Measurements from ENCODE around the gene TARBP2.

TARBP2 gene

GRCh38 chr12:53461591-53461990 lies 39.5 kb upstream of the TARBP2 start:
- no peak overlapping the region for H3K27ac ChIP-seq (ENCODE audit: insufficient read depth, low read depth, low read length, poor library complexity, severe bottlenecking)

GRCh38 chr12:53462935-53463334 lies 38.1 kb upstream of the TARBP2 start:
- H3K27ac ChIP-seq (ENCODE audit: insufficient read depth, low read depth, low read length, poor library complexity, severe bottlenecking) = no peak overlapping the region
- H3K27me3 ChIP-seq (ENCODE audit: control insufficient read depth, insufficient read depth, low read length, poor library complexity, severe bottlenecking) = no peaks in the 10 kb centered on the region
- peaks cover 90% of the 10 kb centered on the region for H3K36me3 ChIP-seq (ENCODE audit: control insufficient read depth, insufficient read depth, low read length)
- no peaks in the 10 kb centered on the region for H3K9me3 ChIP-seq (ENCODE audit: control insufficient read depth, low read length)
- peaks cover 22% of the 10 kb centered on the region for H3K4me1 ChIP-seq (ENCODE audit: control insufficient read depth, insufficient read depth, low read length)
- 92 to 94% methylated on average over 3 of the region's 3 CpGs for WGBS, 2 experiments
- H3K4me3 ChIP-seq (ENCODE audit: insufficient read depth, low read depth, low read length) = no peak overlapping the region

More at GRCh38 chr12:53461591-53461990, 39.5 kb upstream of the TARBP2 start:
- H3K4me3 ChIP-seq (ENCODE audit: insufficient read depth, low read depth, low read length) = no peak overlapping the region
- peaks cover 22% of the 10 kb centered on the region for H3K4me1 ChIP-seq (ENCODE audit: control insufficient read depth, insufficient read depth, low read length)
- WGBS, 2 experiments = 91 to 96% methylated on average over 8 of the region's 8 CpGs
- peaks cover 90% of the 10 kb centered on the region for H3K36me3 ChIP-seq (ENCODE audit: control insufficient read depth, insufficient read depth, low read length)
- no peaks in the 10 kb centered on the region for H3K9me3 ChIP-seq (ENCODE audit: control insufficient read depth, low read length)
- no peaks in the 10 kb centered on the region for H3K27me3 ChIP-seq (ENCODE audit: control insufficient read depth, insufficient read depth, low read length, poor library complexity, severe bottlenecking)

- peaks cover 94% of the 10 kb centered on the region for H3K36me3 ChIP-seq (ENCODE audit: control insufficient read depth, insufficient read depth, low read length)
- H3K4me1 ChIP-seq (ENCODE audit: control insufficient read depth, insufficient read depth, low read length) = peaks cover 22% of the 10 kb centered on the region
- 71 to 74% methylated on average over 5 of the region's 5 CpGs for WGBS, 2 experiments
- H3K27me3 ChIP-seq (ENCODE audit: control insufficient read depth, insufficient read depth, low read length, poor library complexity, severe bottlenecking) = no peaks in the 10 kb centered on the region
- H3K27ac ChIP-seq (ENCODE audit: insufficient read depth, low read depth, low read length, poor library complexity, severe bottlenecking) = no peak overlapping the region
- H3K9me3 ChIP-seq (ENCODE audit: control insufficient read depth, low read length) = no peaks in the 10 kb centered on the region
- H3K4me3 ChIP-seq (ENCODE audit: insufficient read depth, low read depth, low read length) = no peak overlapping the region
These were observed 37.1 kb upstream of the TARBP2 start for GRCh38 chr12:53463802-53464560.

- Histone ChIP-seq H3K4me3 (ENCODE audit: insufficient read depth, low read depth, low read length) (no peak overlapping the region), H3K27me3 (ENCODE audit: control insufficient read depth, insufficient read depth, low read length, poor library complexity, severe bottlenecking) (no peaks in the 10 kb centered on the region), H3K9me3 (ENCODE audit: control insufficient read depth, low read length) (no peaks in the 10 kb centered on the region), H3K4me1 (ENCODE audit: control insufficient read depth, insufficient read depth, low read length) (peaks cover 19% of the 10 kb centered on the region), H3K36me3 (ENCODE audit: control insufficient read depth, insufficient read depth, low read length) (peaks cover 94% of the 10 kb centered on the region), H3K27ac (ENCODE audit: insufficient read depth, low read depth, low read length, poor library complexity, severe bottlenecking) (no peak overlapping the region)
- WGBS, 2 experiments = 92 to 93% methylated on average over 11 of the region's 11 CpGs
These were observed 36.2 kb upstream of the TARBP2 start for GRCh38 chr12:53464685-53465418.

DNA sequence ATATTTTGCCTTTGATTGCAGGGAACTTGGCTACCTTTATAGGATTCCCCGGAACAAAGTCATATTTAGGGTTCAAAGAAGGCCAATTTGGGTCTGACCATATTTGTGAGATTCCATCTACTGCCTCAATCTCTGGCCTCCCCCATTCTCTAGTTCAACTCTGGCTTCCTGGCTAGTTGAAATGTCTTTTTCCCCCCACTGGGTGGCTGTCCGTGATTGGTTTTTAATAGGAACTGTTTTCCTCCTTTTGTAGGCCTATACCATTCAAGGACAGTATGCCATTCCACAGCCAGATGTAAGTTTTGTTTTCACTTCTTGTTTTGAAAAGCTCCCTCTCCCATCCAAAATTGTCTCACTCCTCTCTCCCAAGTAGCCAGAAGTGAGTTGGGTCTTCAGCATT lies 35.4 kb upstream of the TARBP2 start:
- H3K4me1 ChIP-seq (ENCODE audit: control insufficient read depth, insufficient read depth, low read length) = peaks cover 18% of the 10 kb centered on the region
- H3K27me3 ChIP-seq (ENCODE audit: control insufficient read depth, insufficient read depth, low read length, poor library complexity, severe bottlenecking) = no peaks in the 10 kb centered on the region
- H3K4me3 ChIP-seq (ENCODE audit: insufficient read depth, low read depth, low read length) = no peak overlapping the region
- H3K36me3 ChIP-seq (ENCODE audit: control insufficient read depth, insufficient read depth, low read length) = peaks cover 92% of the 10 kb centered on the region
- no peak overlapping the region for H3K27ac ChIP-seq (ENCODE audit: insufficient read depth, low read depth, low read length, poor library complexity, severe bottlenecking)
- H3K9me3 ChIP-seq (ENCODE audit: control insufficient read depth, low read length) = no peaks in the 10 kb centered on the region
- 91 to 100% methylated on average over 2 of the region's 2 CpGs for WGBS, 2 experiments

GRCh38 chr12:53466640-53467039 lies 34.4 kb upstream of the TARBP2 start:
- peaks cover 10% of the 10 kb centered on the region for H3K4me1 ChIP-seq (ENCODE audit: control insufficient read depth, insufficient read depth, low read length)
- WGBS, 2 experiments = 95% methylated on average over 4 of the region's 4 CpGs
- peaks cover 88% of the 10 kb centered on the region for H3K36me3 ChIP-seq (ENCODE audit: control insufficient read depth, insufficient read depth, low read length)
- H3K27me3 ChIP-seq (ENCODE audit: control insufficient read depth, insufficient read depth, low read length, poor library complexity, severe bottlenecking) = no peaks in the 10 kb centered on the region
- no peak overlapping the region for H3K4me3 ChIP-seq (ENCODE audit: insufficient read depth, low read depth, low read length)
- H3K9me3 ChIP-seq (ENCODE audit: control insufficient read depth, low read length) = no peaks in the 10 kb centered on the region
- H3K27ac ChIP-seq (ENCODE audit: insufficient read depth, low read depth, low read length, poor library complexity, severe bottlenecking) = no peak overlapping the region

DNA sequence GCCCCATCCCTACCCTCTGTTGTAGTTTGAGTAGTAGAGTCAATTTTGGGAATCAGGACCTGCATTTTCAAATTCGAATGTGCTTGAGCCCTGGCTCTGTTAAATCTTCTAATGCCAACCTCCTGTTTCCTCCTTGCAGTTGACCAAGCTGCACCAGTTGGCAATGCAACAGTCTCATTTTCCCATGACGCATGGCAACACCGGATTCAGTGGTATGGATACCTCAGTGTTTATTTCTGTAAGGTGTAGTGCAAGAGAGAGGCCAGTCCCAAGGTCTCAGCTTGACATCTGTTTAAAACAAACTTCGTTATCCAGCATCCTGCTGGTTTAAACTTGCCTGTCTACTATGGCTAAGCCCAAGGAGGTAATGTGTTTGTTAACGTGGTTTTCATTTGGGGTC lies 34.0 kb upstream of the TARBP2 start:
- Histone ChIP-seq H3K27me3 (ENCODE audit: control insufficient read depth, insufficient read depth, low read length, poor library complexity, severe bottlenecking) (no peaks in the 10 kb centered on the region), H3K36me3 (ENCODE audit: control insufficient read depth, insufficient read depth, low read length) (peaks cover 90% of the 10 kb centered on the region), H3K4me3 (ENCODE audit: insufficient read depth, low read depth, low read length) (no peak overlapping the region), H3K9me3 (ENCODE audit: control insufficient read depth, low read length) (no peaks in the 10 kb centered on the region), H3K4me1 (ENCODE audit: control insufficient read depth, insufficient read depth, low read length) (peaks cover 8% of the 10 kb centered on the region), H3K27ac (ENCODE audit: insufficient read depth, low read depth, low read length, poor library complexity, severe bottlenecking) (no peak overlapping the region)
- WGBS, 2 experiments = 94 to 97% methylated on average over 5 of the region's 5 CpGs

GRCh38 chr12:53467880-53468279 lies 33.2 kb upstream of the TARBP2 start:
- Histone ChIP-seq H3K4me1 (ENCODE audit: control insufficient read depth, insufficient read depth, low read length) (peaks cover 5% of the 10 kb centered on the region), H3K27ac (ENCODE audit: insufficient read depth, low read depth, low read length, poor library complexity, severe bottlenecking) (no peak overlapping the region), H3K27me3 (ENCODE audit: control insufficient read depth, insufficient read depth, low read length, poor library complexity, severe bottlenecking) (no peaks in the 10 kb centered on the region), H3K36me3 (ENCODE audit: control insufficient read depth, insufficient read depth, low read length) (peaks cover 90% of the 10 kb centered on the region), H3K4me3 (ENCODE audit: insufficient read depth, low read depth, low read length) (no peak overlapping the region), H3K9me3 (ENCODE audit: control insufficient read depth, low read length) (no peaks in the 10 kb centered on the region)
- WGBS, 2 experiments = 83 to 98% methylated on average over 2 of the region's 2 CpGs

DNA sequence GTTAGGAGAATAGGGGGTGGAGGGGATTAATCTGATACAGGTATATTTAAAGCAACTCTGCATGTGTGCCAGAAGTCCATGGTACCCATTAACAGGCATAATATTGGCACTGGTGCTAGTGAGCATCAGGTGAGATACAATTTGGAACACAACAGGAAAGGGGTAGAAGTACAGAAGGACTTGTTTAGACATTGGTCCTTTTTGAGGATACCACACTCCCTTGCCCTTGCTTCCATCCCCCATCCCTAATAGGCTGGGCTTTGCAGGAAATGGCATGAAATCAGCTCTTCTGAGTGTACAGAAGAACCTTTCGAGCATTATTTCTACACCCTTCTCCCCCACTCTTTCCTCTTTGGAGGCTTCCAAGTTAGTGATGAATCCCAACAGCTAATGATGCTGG lies 32.8 kb upstream of the TARBP2 start:
- Histone ChIP-seq H3K36me3 (ENCODE audit: control insufficient read depth, insufficient read depth, low read length) (peaks cover 88% of the 10 kb centered on the region), H3K4me3 (ENCODE audit: insufficient read depth, low read depth, low read length) (no peak overlapping the region), H3K27ac (ENCODE audit: insufficient read depth, low read depth, low read length, poor library complexity, severe bottlenecking) (no peak overlapping the region), H3K9me3 (ENCODE audit: control insufficient read depth, low read length) (no peaks in the 10 kb centered on the region), H3K4me1 (ENCODE audit: control insufficient read depth, insufficient read depth, low read length) (peaks cover 5% of the 10 kb centered on the region), H3K27me3 (ENCODE audit: control insufficient read depth, insufficient read depth, low read length, poor library complexity, severe bottlenecking) (no peaks in the 10 kb centered on the region)
- WGBS, 2 experiments = 96 to 100% methylated on average over 1 of the region's 1 CpG

GRCh38 chr12:53472056-53472582 lies 29.0 kb upstream of the TARBP2 start:
- Histone ChIP-seq H3K27me3 (ENCODE audit: control insufficient read depth, insufficient read depth, low read length, poor library complexity, severe bottlenecking) (no peaks in the 10 kb centered on the region), H3K4me3 (ENCODE audit: insufficient read depth, low read depth, low read length) (no peak overlapping the region), H3K27ac (ENCODE audit: insufficient read depth, low read depth, low read length, poor library complexity, severe bottlenecking) (no peak overlapping the region), H3K36me3 (ENCODE audit: control insufficient read depth, insufficient read depth, low read length) (peaks cover 89% of the 10 kb centered on the region), H3K9me3 (ENCODE audit: control insufficient read depth, low read length) (no peaks in the 10 kb centered on the region), H3K4me1 (ENCODE audit: control insufficient read depth, insufficient read depth, low read length) (peaks cover 10% of the 10 kb centered on the region)
- 100% methylated on average over 1 of the region's 1 CpG; no CpG with 5 or more reads in 1 of the 2 experiments for WGBS, 2 experiments

Data from ectodermal cell (in vitro differentiated cells).